K562 (cell line): ENCODE results near the gene AFAP1.

Experiments used
- EZH2 ChIP-seq: IDR thresholded peaks from 2 replicates; pipeline ENCODE4 v1.6.1; 2012; ENCODE audit warnings: low read depth, mild to moderate bottlenecking, inconsistent platforms, low read length, borderline replicate concordance
- HDAC6 ChIP-seq: IDR thresholded peaks from 2 replicates; pipeline ENCODE4 v1.6.1; 2012; ENCODE audit warnings: low read depth, mild to moderate bottlenecking, control low read depth, inconsistent platforms, low read length, moderate library complexity
- MCM3 ChIP-seq: fragments of 450-650 bp; IDR thresholded peaks from 2 replicates; pipeline ENCODE4 v1.6.1; 2016
- NCOA2 ChIP-seq, 2 experiments: fragments of 450-650 bp; IDR thresholded peaks; 2 replicates each; pipeline ENCODE4 v1.6.1; 2018; ENCODE audit warnings: mild to moderate bottlenecking in 2 of 2, moderate library complexity in 1 of 2; ENCODE audit not compliant: partially characterized antibody in 2 of 2
- POLR2A ChIP-seq: fragments of 450-650 bp; conservative IDR thresholded peaks from 2 replicates; pipeline ENCODE4 v1.6.1; 2016
- POLR2AphosphoS2 ChIP-seq: IDR thresholded peaks from 2 replicates; pipeline ENCODE4 v1.6.1; 2012; ENCODE audit warnings: low read length, improper control_type of control experiment
- SIN3A ChIP-seq, 2 experiments: fragments of 150-350 bp in 1 of 2; IDR thresholded peaks; 2 replicates each; pipeline ENCODE4 v1.6.1; 2011 to 2016; ENCODE audit warnings: borderline replicate concordance in 2 of 2, low read depth in 2 of 2, low read length in 2 of 2, mild to moderate bottlenecking in 2 of 2, moderate library complexity in 2 of 2; ENCODE audit not compliant: control insufficient read depth in 1 of 2
- ZNF311 ChIP-seq: fragments of 250-450 bp; sonication (Bioruptor Pico); IDR thresholded peaks from 2 replicates; pipeline ENCODE4 v1.4.0; 2020; ENCODE audit warnings: mild to moderate bottlenecking, moderate library complexity
- TF ChIP-seq, protein P1 (sequence below), 3 experiments: IDR thresholded peaks in 2 of 3; conservative IDR thresholded peaks in 1 of 3; 2 replicates each; pipeline ENCODE4 v1.5.1; 2011 to 2012; ENCODE audit warnings: low read length in 3 of 3, mild to moderate bottlenecking in 3 of 3, control low read depth in 2 of 3, improper control_type of control experiment in 1 of 3, inconsistent platforms in 1 of 3, low read depth in 1 of 3, mixed read lengths in 1 of 3, moderate library complexity in 1 of 3; ENCODE audit not compliant: insufficient read depth in 2 of 3
- TF ChIP-seq, protein P2 (sequence below): sonication (generic); formaldehyde crosslinking; IDR thresholded peaks from 2 replicates; pipeline ENCODE4 v1.8.1; 2023; ENCODE audit warnings: mild to moderate bottlenecking, missing genetic modification reagents

DNA sequence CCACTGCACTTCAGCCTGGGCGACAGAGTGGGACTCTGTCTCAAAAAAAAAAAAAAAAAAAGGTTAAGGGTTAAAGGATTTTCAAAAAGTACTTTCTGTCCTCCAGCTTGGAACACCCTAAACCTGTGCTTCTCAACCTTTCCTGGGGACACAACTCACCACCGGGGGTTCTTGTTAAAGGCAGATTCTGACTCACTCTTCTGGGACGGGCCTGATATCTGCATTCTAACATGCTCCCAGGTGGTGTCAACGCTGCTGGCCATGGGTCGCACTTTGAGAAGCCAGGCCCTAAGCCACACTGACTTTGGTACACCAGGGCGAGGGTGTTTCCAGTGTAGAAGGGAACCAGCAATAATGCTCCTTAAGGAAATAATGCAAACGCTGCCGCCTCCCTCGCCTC, 46.1 kb downstream of the AFAP1 start:
- TF ChIP-seq SIN3A (IDR thresholded peaks at IDR 0.05; ENCODE audit: borderline replicate concordance in 2 of 2, control insufficient read depth in 1 of 2, low read depth in 2 of 2, low read length in 2 of 2), result no peak
- TF ChIP-seq, protein P1, sequence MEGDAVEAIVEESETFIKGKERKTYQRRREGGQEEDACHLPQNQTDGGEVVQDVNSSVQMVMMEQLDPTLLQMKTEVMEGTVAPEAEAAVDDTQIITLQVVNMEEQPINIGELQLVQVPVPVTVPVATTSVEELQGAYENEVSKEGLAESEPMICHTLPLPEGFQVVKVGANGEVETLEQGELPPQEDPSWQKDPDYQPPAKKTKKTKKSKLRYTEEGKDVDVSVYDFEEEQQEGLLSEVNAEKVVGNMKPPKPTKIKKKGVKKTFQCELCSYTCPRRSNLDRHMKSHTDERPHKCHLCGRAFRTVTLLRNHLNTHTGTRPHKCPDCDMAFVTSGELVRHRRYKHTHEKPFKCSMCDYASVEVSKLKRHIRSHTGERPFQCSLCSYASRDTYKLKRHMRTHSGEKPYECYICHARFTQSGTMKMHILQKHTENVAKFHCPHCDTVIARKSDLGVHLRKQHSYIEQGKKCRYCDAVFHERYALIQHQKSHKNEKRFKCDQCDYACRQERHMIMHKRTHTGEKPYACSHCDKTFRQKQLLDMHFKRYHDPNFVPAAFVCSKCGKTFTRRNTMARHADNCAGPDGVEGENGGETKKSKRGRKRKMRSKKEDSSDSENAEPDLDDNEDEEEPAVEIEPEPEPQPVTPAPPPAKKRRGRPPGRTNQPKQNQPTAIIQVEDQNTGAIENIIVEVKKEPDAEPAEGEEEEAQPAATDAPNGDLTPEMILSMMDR (IDR thresholded peaks at IDR 0.05 in 2 of 3, conservative IDR thresholded peaks at IDR 0.05 in 1 of 3; ENCODE audit: insufficient read depth in 2 of 3, low read depth in 1 of 3, low read length in 3 of 3), result no peak
- TF ChIP-seq MCM3, result no peak
- no peak for TF ChIP-seq EZH2
- TF ChIP-seq ZNF311, result no peak
- TF ChIP-seq, protein P2, sequence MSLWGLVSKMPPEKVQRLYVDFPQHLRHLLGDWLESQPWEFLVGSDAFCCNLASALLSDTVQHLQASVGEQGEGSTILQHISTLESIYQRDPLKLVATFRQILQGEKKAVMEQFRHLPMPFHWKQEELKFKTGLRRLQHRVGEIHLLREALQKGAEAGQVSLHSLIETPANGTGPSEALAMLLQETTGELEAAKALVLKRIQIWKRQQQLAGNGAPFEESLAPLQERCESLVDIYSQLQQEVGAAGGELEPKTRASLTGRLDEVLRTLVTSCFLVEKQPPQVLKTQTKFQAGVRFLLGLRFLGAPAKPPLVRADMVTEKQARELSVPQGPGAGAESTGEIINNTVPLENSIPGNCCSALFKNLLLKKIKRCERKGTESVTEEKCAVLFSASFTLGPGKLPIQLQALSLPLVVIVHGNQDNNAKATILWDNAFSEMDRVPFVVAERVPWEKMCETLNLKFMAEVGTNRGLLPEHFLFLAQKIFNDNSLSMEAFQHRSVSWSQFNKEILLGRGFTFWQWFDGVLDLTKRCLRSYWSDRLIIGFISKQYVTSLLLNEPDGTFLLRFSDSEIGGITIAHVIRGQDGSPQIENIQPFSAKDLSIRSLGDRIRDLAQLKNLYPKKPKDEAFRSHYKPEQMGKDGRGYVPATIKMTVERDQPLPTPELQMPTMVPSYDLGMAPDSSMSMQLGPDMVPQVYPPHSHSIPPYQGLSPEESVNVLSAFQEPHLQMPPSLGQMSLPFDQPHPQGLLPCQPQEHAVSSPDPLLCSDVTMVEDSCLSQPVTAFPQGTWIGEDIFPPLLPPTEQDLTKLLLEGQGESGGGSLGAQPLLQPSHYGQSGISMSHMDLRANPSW (CRISPR knock-in tag), result no peak
- TF ChIP-seq HDAC6, result no peak
- TF ChIP-seq POLR2A, result no peak
- no peak for TF ChIP-seq POLR2AphosphoS2
- TF ChIP-seq NCOA2 (IDR thresholded peaks at IDR 0.05; ENCODE audit: partially characterized antibody in 2 of 2), result no peak
